SU-DHL-6 (cell line): ENCODE measurements around the gene LRIG1.

ENCODE experiments used
- EZH2phosphoT487 ChIP-seq: fragments of 200-600 bp; sonication (generic), shearing (Covaris generic); conservative IDR thresholded peaks from 2 replicates; pipeline ENCODE4 v1.6.1; 2018; ENCODE audit warnings: mild to moderate bottlenecking, antibody characterized with exemption, low read length, moderate library complexity, mixed read lengths
- TF ChIP-seq, protein P1 (sequence below): fragments of 200-600 bp; sonication (generic); IDR thresholded peaks from one replicate; pipeline ENCODE4 v1.5.1; 2017; ENCODE audit warnings: antibody characterized with exemption, mild to moderate bottlenecking, low read length, moderate library complexity; ENCODE audit not compliant: insufficient read depth, poor library complexity, severe bottlenecking

DNA sequence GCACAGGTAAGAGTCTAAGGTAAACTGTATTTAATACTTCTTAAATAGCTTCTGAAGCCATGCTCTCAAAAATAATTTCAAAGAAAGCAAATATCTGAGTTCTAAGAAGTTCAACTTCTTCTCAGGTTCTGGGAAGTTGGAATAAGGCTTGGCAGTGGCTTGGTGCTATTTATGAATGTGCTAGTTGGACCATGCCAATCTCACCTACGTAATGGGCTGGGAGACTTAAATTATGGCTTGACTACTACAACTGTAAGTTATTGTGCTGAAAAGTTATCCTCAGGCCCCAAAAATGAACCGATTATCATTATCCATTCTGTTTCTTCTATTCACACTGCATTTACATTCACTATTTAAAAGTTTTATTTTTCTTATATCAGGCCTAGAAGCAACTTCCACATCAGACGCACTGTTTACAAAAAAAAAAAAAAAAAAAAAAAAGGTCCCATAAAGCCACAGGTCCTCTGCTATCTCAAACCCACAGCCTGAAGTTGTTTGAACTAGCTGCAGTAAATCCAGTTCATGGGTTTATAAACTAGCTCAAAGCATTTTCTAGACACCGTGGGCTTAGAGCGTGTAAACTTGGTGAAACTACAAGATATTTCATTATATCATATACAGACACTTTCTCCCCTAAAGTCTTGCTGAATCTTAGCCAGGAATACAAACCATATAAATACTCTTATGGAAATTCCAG is 3.4 kb downstream of the LRIG1 start:
- TF ChIP-seq, protein P1, sequence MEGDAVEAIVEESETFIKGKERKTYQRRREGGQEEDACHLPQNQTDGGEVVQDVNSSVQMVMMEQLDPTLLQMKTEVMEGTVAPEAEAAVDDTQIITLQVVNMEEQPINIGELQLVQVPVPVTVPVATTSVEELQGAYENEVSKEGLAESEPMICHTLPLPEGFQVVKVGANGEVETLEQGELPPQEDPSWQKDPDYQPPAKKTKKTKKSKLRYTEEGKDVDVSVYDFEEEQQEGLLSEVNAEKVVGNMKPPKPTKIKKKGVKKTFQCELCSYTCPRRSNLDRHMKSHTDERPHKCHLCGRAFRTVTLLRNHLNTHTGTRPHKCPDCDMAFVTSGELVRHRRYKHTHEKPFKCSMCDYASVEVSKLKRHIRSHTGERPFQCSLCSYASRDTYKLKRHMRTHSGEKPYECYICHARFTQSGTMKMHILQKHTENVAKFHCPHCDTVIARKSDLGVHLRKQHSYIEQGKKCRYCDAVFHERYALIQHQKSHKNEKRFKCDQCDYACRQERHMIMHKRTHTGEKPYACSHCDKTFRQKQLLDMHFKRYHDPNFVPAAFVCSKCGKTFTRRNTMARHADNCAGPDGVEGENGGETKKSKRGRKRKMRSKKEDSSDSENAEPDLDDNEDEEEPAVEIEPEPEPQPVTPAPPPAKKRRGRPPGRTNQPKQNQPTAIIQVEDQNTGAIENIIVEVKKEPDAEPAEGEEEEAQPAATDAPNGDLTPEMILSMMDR, result no peak
- TF ChIP-seq EZH2phosphoT487, result no peak
